Measurements from ENCODE around the gene TTC36. TPM values are rescaled to one million over a fixed set of nuclear protein-coding genes. Genes with fewer than 3 reads are reported as not detected.

The TTC36 gene
- total and polyA plus RNA-seq, 2 donors (not counting 1 experiment from before 2014, with no cell fraction given) = 0.19 to 0.79 TPM

GRCh38 chr11:118531597-118532084 is 4.4 kb downstream of the TTC36 start:
- Histone ChIP-seq H3K4me1 (ENCODE audit: control insufficient read depth in 2 of 2, insufficient read depth in 2 of 2, low read length in 2 of 2) (peaks cover 14 to 21% of the 10 kb centered on the region in 2 donors), H3K27ac (ENCODE audit: low read length in 2 of 2) (no peak overlapping the region), H3K27me3 (replicated peaks in 1 of 4; ENCODE audit: control extremely low read depth in 1 of 4, control insufficient read depth in 3 of 4, insufficient read depth in 4 of 4, low read length in 3 of 4) (no peaks in the 10 kb centered on the region), H3K36me3 (replicated peaks in 1 of 2; ENCODE audit: control extremely low read depth in 1 of 2, control insufficient read depth in 1 of 2, extremely low read depth in 1 of 2, insufficient read depth in 2 of 2, low read length in 1 of 2) (no peaks in the 10 kb centered on the region), H4K20me1 (ENCODE audit: control insufficient read depth, insufficient read depth, low read length, poor library complexity, severe bottlenecking) (no peaks in the 10 kb centered on the region), H3K9ac (ENCODE audit: low read length) (peak overlapping the region; percentile 79), H3K79me2 (ENCODE audit: control insufficient read depth, insufficient read depth, low read length) (no peaks in the 10 kb centered on the region), H3K9me3 (ENCODE audit: control extremely low read depth in 1 of 3, control insufficient read depth in 2 of 3, insufficient read depth in 1 of 3, low read length in 2 of 3) (no peaks in the 10 kb centered on the region), H3K4me3 (ENCODE audit: control extremely low read depth in 1 of 5, extremely low read depth in 1 of 5, insufficient read depth in 1 of 5, low read depth in 2 of 5, low read length in 4 of 5) (peak overlapping the region; percentile 1 to 87 (median 73)), H3K4me2 (replicated peaks; ENCODE audit: low read depth, low read length, poor library complexity, severe bottlenecking) (peak overlapping the region; percentile 85), H2AFZ (ENCODE audit: insufficient read depth, low read depth, low read length, poor library complexity, severe bottlenecking) (peak overlapping the region; percentile 100)
- ATAC-seq (ENCODE audit: low read depth) = no peak
- intact Hi-C loops (cut with micrococcal nuclease) = loop anchor here (2.0 kb wide), 2 partner anchors 41 to 93 kb away; partner anchors contain the start of gene ARCN1
- H3K9me3 Mint-ChIP-seq (ENCODE audit: insufficient read depth) = no peaks in the 10 kb centered on the region
- H3K4me1 Mint-ChIP-seq = peaks cover 24% of the 10 kb centered on the region
- DNase-seq = no peak
- H3K27me3 Mint-ChIP-seq = no peaks in the 10 kb centered on the region
- 22% methylated on average over 12 of the region's 12 CpGs for WGBS (ENCODE audit: insufficient coverage)
- no peak for TF ChIP-seq CTCF (IDR thresholded peaks at IDR 0.05)
- no peak for TF ChIP-seq EZH2 (IDR thresholded peaks at IDR 0.05; ENCODE audit: borderline replicate concordance, insufficient read depth, low read depth, low read length, poor library complexity, severe bottlenecking)
- ChIA-PET POLR2A (no interaction called here), CTCF (no interaction called here)
- peak overlapping the region; percentile 97 for H3K4me3 Mint-ChIP-seq
- H3K27ac Mint-ChIP-seq = peak overlapping the region; percentile 86

GRCh38 chr11:118532091-118532490 is 4.8 kb downstream of the TTC36 start:
- peaks cover 14 to 21% of the 10 kb centered on the region in 2 donors for H3K4me1 ChIP-seq (ENCODE audit: control insufficient read depth in 2 of 2, insufficient read depth in 2 of 2, low read length in 2 of 2)
- H3K4me3 Mint-ChIP-seq = peak overlapping the region; percentile 97
- H3K27ac Mint-ChIP-seq = peak overlapping the region; percentile 86
- no peak overlapping the region for H3K9ac ChIP-seq (ENCODE audit: low read length)
- H3K9me3 Mint-ChIP-seq (ENCODE audit: insufficient read depth) = no peaks in the 10 kb centered on the region
- H3K4me3 ChIP-seq (ENCODE audit: control extremely low read depth in 1 of 5, extremely low read depth in 1 of 5, insufficient read depth in 1 of 5, low read depth in 2 of 5, low read length in 4 of 5) = no peak overlapping the region
- H3K9me3 ChIP-seq (ENCODE audit: control extremely low read depth in 1 of 3, control insufficient read depth in 2 of 3, insufficient read depth in 1 of 3, low read length in 2 of 3) = no peaks in the 10 kb centered on the region
- DNase-seq (no peak), ATAC-seq (ENCODE audit: low read depth) (no peak)
- no peaks in the 10 kb centered on the region for H3K79me2 ChIP-seq (ENCODE audit: control insufficient read depth, insufficient read depth, low read length)
- H3K36me3 ChIP-seq (replicated peaks in 1 of 2; ENCODE audit: control extremely low read depth in 1 of 2, control insufficient read depth in 1 of 2, extremely low read depth in 1 of 2, insufficient read depth in 2 of 2, low read length in 1 of 2) = no peaks in the 10 kb centered on the region
- intact Hi-C loops (cut with micrococcal nuclease) = no loop called here
- POLR2A ChIA-PET = no interaction called here
- WGBS (ENCODE audit: insufficient coverage) = 99% methylated on average over 8 of the region's 10 CpGs
- H3K27me3 ChIP-seq (replicated peaks in 1 of 4; ENCODE audit: control extremely low read depth in 1 of 4, control insufficient read depth in 3 of 4, insufficient read depth in 4 of 4, low read length in 3 of 4) = no peaks in the 10 kb centered on the region
- CTCF ChIA-PET = no interaction called here
- no peaks in the 10 kb centered on the region for H4K20me1 ChIP-seq (ENCODE audit: control insufficient read depth, insufficient read depth, low read length, poor library complexity, severe bottlenecking)
- TF ChIP-seq CTCF (IDR thresholded peaks at IDR 0.05) (no peak), EZH2 (IDR thresholded peaks at IDR 0.05; ENCODE audit: borderline replicate concordance, insufficient read depth, low read depth, low read length, poor library complexity, severe bottlenecking) (no peak)
- no peak overlapping the region for H2AFZ ChIP-seq (ENCODE audit: insufficient read depth, low read depth, low read length, poor library complexity, severe bottlenecking)
- H3K4me2 ChIP-seq (replicated peaks; ENCODE audit: low read depth, low read length, poor library complexity, severe bottlenecking) = peak overlapping the region; percentile 85
- no peak overlapping the region for H3K27ac ChIP-seq (ENCODE audit: low read length in 2 of 2)
- H3K27me3 Mint-ChIP-seq = no peaks in the 10 kb centered on the region
- peaks cover 24% of the 10 kb centered on the region for H3K4me1 Mint-ChIP-seq
